Astrocyte (in vitro differentiated cells and primary cell): Measurements from ENCODE around the gene SEC16B. TPM values are rescaled to one million over a fixed set of nuclear protein-coding genes. Genes with fewer than 3 reads are reported as not detected.

Experiments used
- DNase-seq: peaks from one replicate; pipeline ENCODE4 v3.0.0-alpha.2; 2010; ENCODE audit warnings: low read depth
- FAIRE-seq: peaks from 2 replicates; lab custom pipeline; 2011; peaks lifted over from hg19 to GRCh38; lab: Jason Lieb, UNC
- H2AFZ ChIP-seq: 2 replicates; pipeline ENCODE4 v1.6.0; 2012; ENCODE audit warnings: low read depth, low read length, inconsistent platforms
- H3K27ac ChIP-seq: 2 replicates; pipeline ENCODE4 v1.5.1; 2011; ENCODE audit warnings: low read depth, low read length, inconsistent platforms
- H3K27me3 ChIP-seq: 2 replicates; pipeline ENCODE4 v1.6.0; 2011; ENCODE audit warnings: low read length, inconsistent platforms; ENCODE audit not compliant: insufficient read depth
- H3K36me3 ChIP-seq: 2 replicates; pipeline ENCODE4 v1.5.1; 2011; ENCODE audit warnings: low read length, inconsistent platforms; ENCODE audit not compliant: insufficient read depth
- H3K4me1 ChIP-seq: 2 replicates; pipeline ENCODE4 v1.5.1; 2011; ENCODE audit warnings: low read length, inconsistent platforms; ENCODE audit not compliant: insufficient read depth
- H3K4me2 ChIP-seq: 2 replicates; pipeline ENCODE4 v1.6.0; 2012; ENCODE audit warnings: low read length, inconsistent platforms
- H3K4me3 ChIP-seq: 2 replicates; pipeline ENCODE4 v1.5.1; 2011; ENCODE audit warnings: low read depth, mild to moderate bottlenecking, low read length, inconsistent platforms; ENCODE audit not compliant: insufficient read depth
- H3K79me2 ChIP-seq: 2 replicates; pipeline ENCODE4 v1.6.0; 2012; ENCODE audit warnings: mild to moderate bottlenecking, low read length, inconsistent platforms; ENCODE audit not compliant: insufficient read depth
- H3K9ac ChIP-seq: 2 replicates; pipeline ENCODE4 v1.6.0; 2012; ENCODE audit warnings: mild to moderate bottlenecking, low read length, inconsistent platforms
- H3K9me3 ChIP-seq: 2 replicates; pipeline ENCODE4 v1.5.1; 2012; ENCODE audit warnings: low read depth, mild to moderate bottlenecking, low read length, inconsistent platforms; ENCODE audit not compliant: insufficient read depth
- H4K20me1 ChIP-seq: 2 replicates; pipeline ENCODE4 v1.6.0; 2012; ENCODE audit warnings: low read length, inconsistent platforms; ENCODE audit not compliant: insufficient read depth
- H3K27ac Mint-ChIP-seq: one replicate; pipeline ENCODE4 v1.8.0; 2021; ENCODE audit warnings: mild to moderate bottlenecking, mixed read lengths; ENCODE audit not compliant: unreplicated experiment
- H3K27me3 Mint-ChIP-seq: one replicate; pipeline ENCODE4 v1.8.0; 2021; ENCODE audit warnings: low read depth, mixed read lengths; ENCODE audit not compliant: unreplicated experiment
- H3K36me3 Mint-ChIP-seq: one replicate; pipeline ENCODE4 v1.8.0; 2021; ENCODE audit warnings: low read depth, mixed read lengths; ENCODE audit not compliant: unreplicated experiment
- H3K4me1 Mint-ChIP-seq: one replicate; pipeline ENCODE4 v1.8.0; 2021; ENCODE audit warnings: low read depth, mixed read lengths; ENCODE audit not compliant: unreplicated experiment
- H3K4me3 Mint-ChIP-seq: one replicate; pipeline ENCODE4 v1.8.0; 2021; ENCODE audit warnings: mild to moderate bottlenecking, moderate library complexity, mixed read lengths; ENCODE audit not compliant: unreplicated experiment
- H3K9me3 Mint-ChIP-seq: one replicate; pipeline ENCODE4 v1.8.0; 2021; ENCODE audit warnings: mild to moderate bottlenecking, mixed read lengths; ENCODE audit not compliant: unreplicated experiment
- CTCF ChIP-seq: IDR thresholded peaks from 2 replicates; pipeline ENCODE4 v1.5.1; 2011; ENCODE audit warnings: low read depth, mild to moderate bottlenecking, inconsistent platforms, low read length, moderate library complexity; ENCODE audit not compliant: insufficient read depth
- EZH2 ChIP-seq: IDR thresholded peaks from 2 replicates; pipeline ENCODE4 v1.6.1; 2012; ENCODE audit warnings: mild to moderate bottlenecking, low read length, inconsistent platforms; ENCODE audit not compliant: insufficient read depth
- total RNA-seq: library from RNA; stranded (reverse); gene quantifications from 2 replicates; pipeline ENCODE4 v1.2.1, GENCODE V29; 2021

Gene SEC16B
- total RNA-seq, 1 donor from 2014 or later: 3.0 TPM

- Mint-ChIP-seq H3K36me3 (peaks cover 18% of the 10 kb centered on the region), H3K4me1 (peaks cover 18% of the 10 kb centered on the region), H3K4me3 (no peak overlapping the region), H3K27ac (no peak overlapping the region), H3K9me3 (peaks cover 2% of the 10 kb centered on the region), H3K27me3 (peaks cover 3% of the 10 kb centered on the region)
- Histone ChIP-seq H3K4me2 (no peak overlapping the region), H3K27ac (no peak overlapping the region), H3K9ac (no peak overlapping the region), H3K27me3 (no peaks in the 10 kb centered on the region), H3K36me3 (no peaks in the 10 kb centered on the region), H3K4me1 (peaks cover 15% of the 10 kb centered on the region), H3K9me3 (no peaks in the 10 kb centered on the region), H3K79me2 (no peaks in the 10 kb centered on the region), H3K4me3 (no peak overlapping the region), H4K20me1 (no peaks in the 10 kb centered on the region), H2AFZ (no peak overlapping the region)
- no peak for TF ChIP-seq CTCF
- TF ChIP-seq EZH2: no peak
- FAIRE-seq: no peak
- DNase-seq: no peak
Measured at GRCh38 chr1:177935638-177936415, 34.0 kb downstream of the SEC16B start.

- Mint-ChIP-seq H3K27me3 (peaks cover 3% of the 10 kb centered on the region), H3K36me3 (peaks cover 18% of the 10 kb centered on the region), H3K4me1 (peaks cover 18% of the 10 kb centered on the region), H3K9me3 (peaks cover 2% of the 10 kb centered on the region), H3K4me3 (no peak overlapping the region), H3K27ac (no peak overlapping the region)
- FAIRE-seq (no peak), DNase-seq (no peak)
- H3K9me3 ChIP-seq: no peaks in the 10 kb centered on the region
- no peak overlapping the region for H3K9ac ChIP-seq
- no peak overlapping the region for H3K27ac ChIP-seq
- TF ChIP-seq CTCF (no peak), EZH2 (no peak)
- H3K4me3 ChIP-seq: no peak overlapping the region
- H2AFZ ChIP-seq: no peak overlapping the region
- H3K4me2 ChIP-seq: no peak overlapping the region
- H3K4me1 ChIP-seq: peaks cover 15% of the 10 kb centered on the region
- H3K36me3 ChIP-seq: no peaks in the 10 kb centered on the region
- H3K27me3 ChIP-seq: no peaks in the 10 kb centered on the region
- no peaks in the 10 kb centered on the region for H4K20me1 ChIP-seq
- no peaks in the 10 kb centered on the region for H3K79me2 ChIP-seq
Measured at GRCh38 chr1:177934927-177935326, 34.9 kb downstream of the SEC16B start.

- no peak overlapping the region for H3K4me3 ChIP-seq
- FAIRE-seq (no peak), DNase-seq (no peak)
- no peak overlapping the region for H3K4me2 ChIP-seq
- Mint-ChIP-seq H3K27ac (no peak overlapping the region), H3K4me3 (no peak overlapping the region), H3K9me3 (peaks cover 2% of the 10 kb centered on the region), H3K27me3 (peaks cover 3% of the 10 kb centered on the region), H3K36me3 (peaks cover 18% of the 10 kb centered on the region), H3K4me1 (peaks cover 18% of the 10 kb centered on the region)
- H3K27ac ChIP-seq: no peak overlapping the region
- no peak overlapping the region for H3K9ac ChIP-seq
- H3K27me3 ChIP-seq: no peaks in the 10 kb centered on the region
- no peak overlapping the region for H2AFZ ChIP-seq
- H3K79me2 ChIP-seq: no peaks in the 10 kb centered on the region
- H4K20me1 ChIP-seq: no peaks in the 10 kb centered on the region
- TF ChIP-seq CTCF (no peak), EZH2 (no peak)
- H3K4me1 ChIP-seq: peaks cover 15% of the 10 kb centered on the region
- H3K9me3 ChIP-seq: no peaks in the 10 kb centered on the region
- no peaks in the 10 kb centered on the region for H3K36me3 ChIP-seq
Measured at GRCh38 chr1:177934461-177934860, 35.4 kb downstream of the SEC16B start.
